GM12875 (cell line): ENCODE data around the gene EAF1.

ENCODE experiments used
- H3K4me3 ChIP-seq: one replicate; pipeline ENCODE4 v1.5.1; 2011; ENCODE audit warnings: low read depth, low read length, control low read depth
- TF ChIP-seq, protein P1 (sequence below): IDR thresholded peaks from 2 replicates; pipeline ENCODE4 v1.5.1; 2011; ENCODE audit warnings: low read depth, mild to moderate bottlenecking, control low read depth, inconsistent platforms, low read length, moderate library complexity, borderline replicate concordance; ENCODE audit not compliant: insufficient read depth

EAF1 gene

DNA sequence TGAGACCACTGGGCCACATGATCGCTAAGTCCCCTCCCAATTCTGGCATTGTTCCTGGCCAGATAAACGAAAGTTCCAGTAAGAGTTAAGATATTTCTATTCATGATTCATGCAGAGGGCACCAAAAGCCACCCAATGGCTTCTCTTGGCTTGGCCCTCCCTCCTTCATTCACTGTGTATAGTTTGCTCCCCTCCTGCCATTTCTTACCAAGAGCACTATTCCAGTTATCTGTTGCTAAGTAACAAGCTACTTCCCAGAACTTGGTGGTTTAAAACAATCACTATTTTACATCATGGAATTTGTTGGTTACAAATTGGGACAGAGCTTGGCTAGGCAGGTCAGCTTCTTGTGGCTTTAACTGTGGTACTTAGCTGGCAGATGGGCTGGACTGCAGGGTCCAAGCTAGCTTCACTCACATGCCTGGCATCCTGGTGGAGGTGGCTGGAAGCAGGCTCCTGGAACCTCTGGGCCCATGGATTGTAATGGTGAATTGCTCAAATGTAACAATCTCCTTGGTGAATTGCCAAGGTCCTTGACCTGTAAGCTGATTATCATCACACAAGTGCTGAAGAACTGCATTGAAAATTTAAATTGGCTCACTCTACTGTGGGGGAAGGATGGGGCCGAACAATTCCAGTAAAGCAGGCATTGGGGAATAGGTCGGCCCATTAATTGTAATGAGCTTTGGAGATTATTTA lies 16.6 kb downstream of the EAF1 start:
- TF ChIP-seq, protein P1, sequence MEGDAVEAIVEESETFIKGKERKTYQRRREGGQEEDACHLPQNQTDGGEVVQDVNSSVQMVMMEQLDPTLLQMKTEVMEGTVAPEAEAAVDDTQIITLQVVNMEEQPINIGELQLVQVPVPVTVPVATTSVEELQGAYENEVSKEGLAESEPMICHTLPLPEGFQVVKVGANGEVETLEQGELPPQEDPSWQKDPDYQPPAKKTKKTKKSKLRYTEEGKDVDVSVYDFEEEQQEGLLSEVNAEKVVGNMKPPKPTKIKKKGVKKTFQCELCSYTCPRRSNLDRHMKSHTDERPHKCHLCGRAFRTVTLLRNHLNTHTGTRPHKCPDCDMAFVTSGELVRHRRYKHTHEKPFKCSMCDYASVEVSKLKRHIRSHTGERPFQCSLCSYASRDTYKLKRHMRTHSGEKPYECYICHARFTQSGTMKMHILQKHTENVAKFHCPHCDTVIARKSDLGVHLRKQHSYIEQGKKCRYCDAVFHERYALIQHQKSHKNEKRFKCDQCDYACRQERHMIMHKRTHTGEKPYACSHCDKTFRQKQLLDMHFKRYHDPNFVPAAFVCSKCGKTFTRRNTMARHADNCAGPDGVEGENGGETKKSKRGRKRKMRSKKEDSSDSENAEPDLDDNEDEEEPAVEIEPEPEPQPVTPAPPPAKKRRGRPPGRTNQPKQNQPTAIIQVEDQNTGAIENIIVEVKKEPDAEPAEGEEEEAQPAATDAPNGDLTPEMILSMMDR: no peak
- H3K4me3 ChIP-seq: no peak overlapping the region

DNA sequence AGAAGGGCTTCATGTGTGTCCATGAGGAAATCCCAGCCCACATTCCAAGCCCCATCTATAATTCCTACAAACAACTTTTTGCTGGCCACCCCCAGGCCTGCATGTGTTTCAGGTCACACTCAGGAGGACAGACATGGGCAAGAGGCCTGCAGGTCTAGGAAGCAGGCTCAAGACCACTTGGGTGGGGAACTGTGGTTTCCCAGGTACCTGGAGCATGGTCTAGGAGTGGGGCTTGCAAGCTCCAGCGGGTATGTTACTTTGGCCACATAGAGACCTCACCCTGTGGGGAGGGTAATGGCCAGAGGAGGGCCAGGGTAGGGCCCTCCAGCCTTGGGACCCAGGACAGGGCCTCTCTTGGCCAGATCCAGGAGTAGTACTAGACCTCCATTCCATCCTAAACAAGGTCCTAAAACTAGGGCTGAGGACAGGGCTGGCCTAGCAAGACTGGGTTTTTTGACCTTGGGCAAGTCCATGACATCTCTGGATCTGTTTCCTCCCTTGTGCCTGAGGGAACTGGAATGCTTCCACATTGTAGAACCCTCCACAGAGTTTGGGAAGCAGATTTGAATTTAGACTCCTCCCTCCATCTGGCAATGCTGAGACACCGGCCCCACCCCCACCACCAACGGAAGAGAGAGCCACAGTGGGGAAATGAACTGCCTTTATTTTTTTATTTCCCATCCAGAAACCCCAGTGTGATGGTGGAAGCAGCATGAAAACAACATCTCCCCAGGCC lies 22.3 kb downstream of the EAF1 start:
- TF ChIP-seq, protein P1: no peak

DNA sequence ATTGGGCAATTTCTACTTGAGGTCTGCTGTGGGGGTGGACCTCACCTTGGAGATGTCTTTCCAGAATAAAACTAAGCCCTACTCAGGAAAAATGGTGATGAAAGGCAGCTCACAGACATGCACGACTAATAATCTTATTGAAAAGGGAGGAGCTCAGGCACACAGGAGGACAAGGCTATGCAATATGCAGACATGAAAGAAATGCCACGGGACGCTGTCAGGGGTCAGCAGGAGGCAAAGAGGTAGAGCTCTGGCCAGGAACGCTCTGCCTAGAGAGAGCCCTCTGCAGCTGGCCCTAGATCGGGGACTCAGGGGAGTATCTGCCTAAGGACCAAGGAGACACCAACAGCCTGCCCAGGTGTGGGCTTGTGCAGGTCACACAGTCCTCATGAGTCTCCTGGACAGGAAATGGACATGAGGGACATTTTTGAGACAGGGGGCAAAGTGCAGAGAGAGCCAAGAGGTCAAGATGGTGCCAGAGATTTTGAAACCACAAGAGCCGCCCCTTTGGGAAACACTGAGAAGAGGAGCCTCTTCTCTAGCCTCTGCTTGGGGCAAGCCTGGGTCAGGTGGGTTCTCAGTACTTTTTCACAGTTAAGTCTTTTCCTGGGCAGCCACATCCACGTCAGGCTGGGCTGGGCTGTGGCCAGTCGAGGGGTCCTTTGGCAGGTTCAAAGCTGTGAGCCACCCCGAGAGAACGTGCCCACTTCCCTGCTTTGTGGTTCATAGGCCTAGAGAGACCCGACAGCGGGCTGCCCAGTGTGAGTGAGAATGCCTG lies 23.2 kb downstream of the EAF1 start:
- no peak overlapping the region for H3K4me3 ChIP-seq
- TF ChIP-seq, protein P1: no peak

More for the DNA sequence above, 22.3 kb downstream of the EAF1 start:
- H3K4me3 ChIP-seq: no peak overlapping the region

DNA sequence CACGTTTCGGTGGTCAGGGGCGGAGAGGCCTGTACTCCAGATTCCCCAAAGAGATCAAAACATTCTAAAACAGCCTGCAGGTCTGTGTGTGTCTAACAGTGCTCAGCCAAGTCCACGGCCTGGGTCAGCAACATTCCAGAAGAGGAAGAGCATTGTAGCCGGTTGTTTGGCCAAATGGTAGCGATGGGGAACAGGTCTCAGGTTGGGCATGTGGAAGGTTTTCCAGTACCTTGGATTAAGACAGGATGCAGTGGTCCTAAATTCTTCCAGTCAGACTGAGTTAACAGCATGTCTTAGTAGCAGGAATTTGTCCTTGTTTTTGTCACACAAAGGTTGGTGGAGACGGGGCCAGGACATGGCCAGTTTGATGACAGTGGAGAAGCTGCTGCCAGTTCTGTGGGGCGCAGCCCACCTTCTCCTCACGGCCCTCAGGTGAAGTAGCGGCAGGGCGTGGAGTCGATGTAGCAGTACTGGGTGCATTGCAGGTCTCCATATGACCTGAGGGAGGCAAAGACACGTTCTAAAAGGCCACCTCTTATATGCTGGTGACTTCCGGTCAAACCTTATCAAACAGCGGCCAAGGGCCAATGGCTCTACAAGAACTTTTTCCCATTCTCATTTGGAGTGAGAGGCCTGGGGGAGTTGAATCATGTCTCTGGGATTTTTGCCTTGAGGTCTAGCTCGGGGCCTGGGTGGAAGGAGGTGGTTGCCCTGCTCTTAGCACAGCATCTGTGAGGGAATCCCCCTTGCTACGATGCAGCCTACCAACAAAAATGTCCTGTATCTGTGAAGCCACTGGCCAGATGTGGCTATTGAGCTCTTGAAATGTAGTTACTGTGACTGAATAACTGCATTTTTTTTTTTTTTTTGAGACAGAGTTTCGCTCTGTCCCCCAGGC lies 24.1 kb downstream of the EAF1 start:
- TF ChIP-seq, protein P1: no peak
- H3K4me3 ChIP-seq: no peak overlapping the region

DNA sequence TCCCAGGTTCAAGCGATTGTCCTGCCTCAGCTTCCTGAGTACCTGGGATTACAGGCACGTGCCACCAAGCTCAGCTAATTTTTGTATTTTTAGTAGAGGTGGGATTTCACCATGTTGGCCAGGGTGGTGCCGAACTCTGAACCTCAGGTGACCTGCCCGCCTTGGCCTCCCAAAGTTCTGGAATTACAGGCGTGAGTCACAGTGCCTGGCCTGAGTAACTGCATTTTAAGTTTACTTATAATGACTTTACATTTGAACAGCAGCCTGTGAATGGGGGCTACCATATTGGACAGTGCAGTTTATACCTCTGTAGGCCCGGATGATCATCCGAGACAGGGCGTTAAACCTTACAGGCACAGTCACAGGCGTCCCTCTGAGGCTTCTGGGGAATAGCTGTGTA lies 24.8 kb downstream of the EAF1 start:
- no peak overlapping the region for H3K4me3 ChIP-seq
- TF ChIP-seq, protein P1: no peak

DNA sequence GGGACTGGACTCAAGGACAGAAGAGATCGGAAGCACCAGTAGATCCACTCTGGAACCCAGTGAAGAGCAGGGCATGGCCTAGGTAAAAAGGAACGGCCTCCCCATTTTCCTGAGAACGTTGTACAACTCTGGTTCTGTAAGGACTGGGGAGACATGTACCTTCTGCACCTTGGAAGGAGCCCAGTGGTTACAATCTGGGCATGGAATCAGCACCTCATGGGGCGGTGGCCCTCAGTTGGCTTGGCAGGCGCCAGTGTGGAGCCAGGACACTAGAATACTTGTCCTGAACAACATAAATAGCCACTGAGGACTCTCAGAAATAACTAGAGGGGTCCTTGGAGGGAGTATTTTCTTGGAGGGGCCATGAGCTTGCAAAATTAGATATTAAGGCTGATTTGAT lies 25.6 kb downstream of the EAF1 start:
- H3K4me3 ChIP-seq: no peak overlapping the region
- TF ChIP-seq, protein P1: no peak
